Activated CD8-positive, alpha-beta memory T cell treated with anti-CD3 and anti-CD28 coated beads, Interleukin-2, amount 50 U/mL, for 24 hours (primary cell): ENCODE measurements around the gene EYS.
"Not testable (repeated sequence)": the region's sequence is repeated elsewhere in the genome, so short reads cannot be mapped to it uniquely, and the experiment has no call there.

Experiments used
- DNase-seq: peaks from one replicate; pipeline ENCODE4 v3.0.0-alpha.2; 2020; ENCODE audit errors: extremely low read depth

EYS gene

GRCh38 chr6:65633501-65633900 is 73.5 kb downstream of the EYS start:
- no peak for DNase-seq

GRCh38 chr6:65631711-65632110 is 75.3 kb downstream of the EYS start:
- DNase-seq: no peak

GRCh38 chr6:65627434-65627999 is 79.5 kb downstream of the EYS start:
- DNase-seq: not testable (repeated sequence)

DNA sequence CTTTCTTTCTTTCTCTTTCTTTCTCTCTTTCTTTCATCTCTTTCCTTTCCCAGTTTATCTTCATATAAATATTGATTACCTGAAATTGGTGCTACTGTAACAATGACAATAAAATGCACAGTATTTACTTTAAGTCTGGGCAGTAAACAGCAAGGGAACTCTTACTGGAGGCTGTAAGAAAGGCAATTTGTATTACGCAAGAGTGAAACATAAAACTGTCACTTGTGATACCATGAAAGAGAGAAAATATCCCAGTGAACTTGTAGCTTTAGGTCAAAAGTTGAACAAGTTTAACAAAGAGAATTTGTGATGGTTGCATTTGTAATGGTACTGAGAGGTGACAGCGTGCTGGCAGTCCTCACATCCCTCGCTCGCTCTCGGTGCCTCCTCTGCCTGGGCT is 80.0 kb downstream of the EYS start:
- DNase-seq: no peak

- DNase-seq: no peak
Observed at GRCh38 chr6:65623566-65623965, 83.5 kb downstream of the EYS start.

GRCh38 chr6:65610746-65611145 is 96.3 kb downstream of the EYS start:
- no peak for DNase-seq

DNA sequence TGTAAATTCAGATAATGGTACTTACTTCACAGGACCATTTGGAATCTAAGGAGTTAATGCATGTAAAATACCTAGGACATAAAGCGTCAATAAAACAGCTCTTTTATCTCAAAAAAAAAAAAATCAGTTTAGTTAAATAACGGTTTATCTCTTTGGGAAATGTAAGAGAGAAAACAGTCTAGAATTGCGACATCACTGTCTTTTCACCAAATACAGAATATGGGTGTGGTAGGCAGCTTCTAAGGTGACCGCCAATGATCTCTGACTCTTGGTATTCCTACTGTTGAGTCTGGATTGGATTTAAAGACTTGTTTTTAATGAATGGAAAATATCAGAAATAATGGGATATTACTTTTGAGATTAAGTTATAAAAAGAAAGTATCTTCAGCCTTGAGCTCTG is 111.5 kb downstream of the EYS start:
- no peak for DNase-seq

- DNase-seq: no peak
Observed at GRCh38 chr6:65570340-65570739, 136.7 kb downstream of the EYS start.

- no peak for DNase-seq
Observed at GRCh38 chr6:65569505-65569904, 137.5 kb downstream of the EYS start.

- not testable (repeated sequence) for DNase-seq
Observed at GRCh38 chr6:65569056-65569455, 138.0 kb downstream of the EYS start.

DNA sequence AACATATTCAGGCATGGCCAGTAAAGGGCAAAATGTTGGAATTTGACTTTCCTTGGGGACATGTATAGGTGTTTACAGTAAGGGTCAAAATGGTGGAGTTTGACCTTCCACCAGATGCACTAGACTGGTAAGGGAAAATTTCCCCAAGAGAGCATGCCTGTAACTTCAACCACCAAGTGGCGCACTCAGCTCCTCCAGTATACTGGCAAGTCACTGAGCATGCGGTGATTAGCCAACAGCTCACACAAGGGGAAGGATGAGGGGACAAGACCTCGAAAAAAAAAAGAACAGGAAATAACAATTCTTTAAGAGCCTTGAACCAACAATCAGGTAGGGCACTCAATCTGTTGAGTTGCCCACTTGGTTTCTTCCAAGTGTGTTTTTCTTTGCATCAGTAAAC is 140.9 kb downstream of the EYS start:
- DNase-seq: no peak

DNA sequence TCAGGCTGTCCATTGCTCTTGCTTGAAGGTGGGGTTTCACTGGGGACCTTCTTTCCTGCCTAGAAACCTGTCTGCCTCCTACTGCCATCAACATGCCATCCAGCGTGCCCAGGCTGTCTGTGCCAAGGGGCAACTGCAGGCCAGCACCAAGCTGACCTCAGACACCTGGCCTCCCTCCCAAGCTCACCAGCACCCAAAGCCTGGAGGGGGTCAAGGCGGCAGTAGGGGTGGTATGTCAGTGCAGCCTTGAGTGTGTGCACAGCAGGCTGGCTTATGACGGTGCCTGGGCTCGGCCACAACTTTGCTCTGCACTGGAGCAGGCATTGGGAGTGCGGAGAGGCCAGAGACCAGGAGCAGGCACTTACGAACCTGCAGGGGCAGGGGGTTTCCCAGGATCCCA is 149.0 kb downstream of the EYS start:
- DNase-seq: no peak

GRCh38 chr6:65557224-65557623 is 149.8 kb downstream of the EYS start:
- DNase-seq: no peak

- DNase-seq: no peak
Observed at GRCh38 chr6:65546894-65547293, 160.1 kb downstream of the EYS start.

DNA sequence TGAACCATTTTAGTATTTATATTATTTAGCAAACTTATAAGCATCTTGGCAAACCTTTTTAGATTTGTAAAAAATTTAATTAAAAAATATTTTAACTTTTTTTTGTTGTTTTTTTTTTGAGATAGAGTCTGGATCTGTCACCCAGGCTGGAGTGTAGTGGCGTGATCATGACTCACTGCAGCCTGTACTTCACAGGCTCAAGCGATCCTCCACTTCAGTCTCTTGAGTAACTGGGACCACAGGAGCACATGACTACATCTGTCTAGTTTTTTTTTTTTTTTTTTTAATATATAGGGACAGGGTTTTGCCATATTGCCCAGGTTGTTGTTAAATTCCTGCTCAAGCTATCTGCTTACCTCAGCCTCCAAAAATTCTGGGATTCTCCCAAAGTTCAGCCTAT is 161.1 kb downstream of the EYS start:
- DNase-seq: no peak

GRCh38 chr6:65538644-65539043 is 168.4 kb downstream of the EYS start:
- no peak for DNase-seq

GRCh38 chr6:65537600-65537999 is 169.4 kb downstream of the EYS start:
- DNase-seq: no peak

GRCh38 chr6:65531533-65531932 is 175.5 kb downstream of the EYS start:
- no peak for DNase-seq

DNA sequence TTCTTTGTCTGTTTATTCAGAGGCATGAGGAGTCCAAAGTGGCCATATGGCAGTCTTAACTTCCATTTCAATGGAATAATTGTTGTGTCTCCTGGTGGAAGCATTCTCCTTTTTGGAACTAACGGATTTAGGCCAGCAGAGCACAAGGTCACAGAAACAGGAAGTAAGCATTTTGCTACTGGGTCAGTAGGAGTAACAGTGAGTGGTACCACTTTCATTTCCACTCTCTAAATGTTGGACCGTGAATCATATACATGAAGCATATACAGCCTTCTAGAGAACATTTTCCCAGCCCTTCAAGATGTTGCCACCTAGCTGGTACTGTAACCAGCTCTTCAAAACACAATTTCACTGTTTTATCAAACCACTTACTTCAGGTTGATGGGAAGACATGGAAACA is 182.8 kb downstream of the EYS start:
- DNase-seq: no peak

DNA sequence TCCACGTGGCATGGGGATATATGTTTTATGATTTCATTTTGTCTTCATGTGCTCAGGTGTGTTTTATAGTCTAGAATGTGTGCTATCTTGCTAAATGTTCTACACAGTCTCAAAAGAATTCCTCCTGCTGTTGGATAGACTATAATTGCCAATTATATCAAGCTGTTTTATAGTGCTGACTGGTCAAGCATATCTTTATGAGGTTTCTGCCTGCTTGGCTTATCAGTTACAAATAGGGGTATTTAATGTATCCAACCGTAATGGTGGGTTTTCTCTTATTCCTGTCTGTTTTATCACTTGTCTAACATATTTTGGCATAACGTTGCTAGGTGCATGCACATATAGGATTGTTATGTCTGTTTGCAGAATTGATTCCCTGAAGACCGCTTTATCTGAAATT is 201.3 kb downstream of the EYS start:
- DNase-seq: no peak

DNA sequence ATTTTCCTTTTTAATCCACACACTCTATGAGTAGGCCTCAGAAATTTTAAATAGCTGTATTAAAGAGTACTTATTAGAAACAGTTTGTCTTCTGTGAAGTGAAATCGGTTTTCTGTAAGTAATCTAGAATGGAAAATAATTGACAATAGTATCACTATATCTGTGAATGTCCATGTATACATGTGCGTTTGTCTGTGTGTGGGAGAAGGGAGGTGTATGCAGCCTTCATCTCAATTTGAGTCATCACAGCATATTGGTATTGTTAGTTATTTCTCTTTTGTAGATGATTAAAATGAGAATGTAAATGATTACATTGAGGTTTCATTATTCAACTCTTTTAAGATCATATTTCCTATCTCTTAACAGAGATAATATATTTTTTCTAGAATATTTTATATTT is 206.0 kb downstream of the EYS start:
- DNase-seq: no peak

DNA sequence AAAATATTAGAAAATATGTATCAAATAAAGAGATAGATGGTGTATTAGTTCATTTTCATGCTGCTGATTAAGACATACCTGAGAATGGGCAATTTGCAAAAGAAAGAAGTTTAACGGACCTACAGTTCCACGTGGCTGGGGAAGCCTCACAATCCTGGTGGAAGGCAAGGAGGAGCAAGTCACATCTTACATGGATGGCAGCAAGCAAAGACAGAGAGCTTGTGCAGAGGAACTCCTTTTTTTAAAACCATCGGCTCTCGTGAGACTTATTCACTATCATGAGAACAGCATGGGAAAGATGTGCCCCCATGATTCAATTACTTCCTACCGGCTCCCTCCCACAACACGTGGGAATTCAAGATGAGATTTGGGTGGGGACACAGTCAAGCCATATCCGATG is 223.4 kb downstream of the EYS start:
- not testable (repeated sequence) for DNase-seq

DNA sequence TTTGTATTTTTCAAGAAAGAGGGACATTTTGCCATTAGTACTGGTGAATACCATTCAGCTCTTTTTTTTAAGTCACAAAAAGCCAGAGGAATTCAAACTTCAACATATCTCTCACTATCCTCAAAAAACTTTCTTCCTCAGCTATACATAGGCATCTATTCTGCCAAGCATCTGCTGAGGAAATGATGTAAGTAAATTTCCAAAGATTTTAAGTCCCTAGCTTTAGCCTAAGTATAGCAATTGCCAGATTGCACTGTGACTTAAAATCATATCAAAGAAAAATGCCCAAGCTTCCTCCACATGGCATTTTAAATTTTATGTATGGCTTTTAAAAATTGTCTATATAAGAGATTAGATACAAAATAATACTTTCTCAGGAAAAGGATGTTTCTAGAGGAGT is 237.4 kb downstream of the EYS start:
- DNase-seq: no peak

DNA sequence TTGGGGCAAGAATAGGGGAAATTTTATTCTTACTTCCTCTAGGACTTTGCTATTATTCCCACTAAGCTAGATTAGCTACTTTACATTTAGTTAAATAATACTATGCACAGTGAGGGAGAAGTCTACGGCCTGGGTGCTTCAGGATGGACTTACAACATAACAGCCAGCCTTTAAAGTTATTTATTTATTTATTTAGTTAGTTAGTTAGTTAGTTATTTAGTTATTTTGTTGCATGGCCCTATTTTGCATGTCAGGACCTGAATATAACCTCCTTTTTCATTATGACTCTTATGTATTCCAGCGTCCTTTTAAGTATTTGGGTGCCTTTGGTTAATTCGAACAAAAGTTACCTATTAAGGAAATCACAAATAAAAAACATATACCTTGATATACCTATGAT is 238.7 kb downstream of the EYS start:
- no peak for DNase-seq

- no peak for DNase-seq
Observed at GRCh38 chr6:65461121-65461520, 245.9 kb downstream of the EYS start.
